HG03196 (cell line): ENCODE measurements around the gene ETV5.

ENCODE experiments used
- ATAC-seq: cut with Tn5 transposase; IDR thresholded peaks from one replicate; pipeline ENCODE4 v1.9.1; 2021; ENCODE audit not compliant: unreplicated experiment

The ETV5 gene

GRCh38 chr3:186070133-186070532 is 38.8 kb downstream of the ETV5 start:
- ATAC-seq = no peak

DNA sequence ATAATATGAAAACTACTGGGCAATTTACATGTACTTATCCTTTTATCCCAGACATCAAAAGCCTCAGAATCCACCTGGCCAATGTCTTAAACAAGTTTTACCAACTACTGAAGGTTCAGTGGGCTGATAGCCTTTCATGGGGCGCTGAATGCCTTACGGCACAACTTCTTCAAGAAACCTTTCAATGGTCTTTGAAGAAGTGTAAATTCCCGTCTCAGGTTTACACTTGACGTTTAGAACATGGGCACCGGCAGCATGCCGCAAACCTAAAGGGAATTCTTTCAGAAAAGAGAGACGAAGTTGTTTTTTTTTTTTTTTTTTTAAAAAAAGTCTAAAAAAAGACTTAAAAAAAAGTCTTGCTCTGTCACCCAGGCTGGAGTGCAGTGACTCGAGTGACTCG is 39.7 kb downstream of the ETV5 start:
- no peak for ATAC-seq

DNA sequence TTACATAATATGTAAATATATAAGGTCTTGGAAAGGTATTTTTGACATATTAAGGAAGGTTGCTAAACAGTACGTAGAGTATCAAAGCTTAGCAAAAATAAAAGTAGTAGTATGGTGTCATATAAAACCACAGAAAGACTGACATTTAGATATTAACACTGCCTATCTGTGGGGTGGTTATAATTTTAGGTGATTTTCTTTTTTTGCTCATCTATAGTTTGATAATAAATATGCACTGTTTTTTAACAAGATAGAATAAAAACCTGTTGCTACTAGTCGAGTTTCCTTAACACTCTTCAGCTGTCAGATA is 40.7 kb downstream of the ETV5 start:
- ATAC-seq = no peak

- ATAC-seq = no peak
Measured at GRCh38 chr3:186067360-186068242, 41.3 kb downstream of the ETV5 start.

GRCh38 chr3:186060222-186060621 is 48.7 kb downstream of the ETV5 start:
- ATAC-seq = peak; percentile 86

- ATAC-seq = no peak
Measured at GRCh38 chr3:186059192-186059591, 49.7 kb downstream of the ETV5 start.

- no peak for ATAC-seq
Measured at GRCh38 chr3:186058225-186058624, 50.7 kb downstream of the ETV5 start.

DNA sequence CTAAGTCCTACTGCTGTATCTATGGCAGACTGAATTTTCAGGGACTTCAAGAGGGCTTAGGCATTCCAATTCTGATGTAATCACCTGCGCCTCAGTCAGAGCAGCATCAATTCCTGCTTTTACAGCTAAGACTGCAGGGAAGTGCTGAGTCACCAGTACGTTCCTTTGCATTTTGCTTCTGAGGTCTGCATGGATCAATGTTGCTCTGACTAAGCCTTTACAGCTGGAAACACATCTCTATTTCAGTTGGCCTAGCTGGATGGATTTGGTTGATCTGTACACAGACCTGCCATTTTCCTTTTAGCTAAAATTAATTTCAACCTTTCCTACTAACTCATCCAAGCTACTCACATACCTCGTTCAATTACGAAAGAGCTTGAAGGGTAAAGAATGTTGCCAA is 51.3 kb downstream of the ETV5 start:
- ATAC-seq = no peak

DNA sequence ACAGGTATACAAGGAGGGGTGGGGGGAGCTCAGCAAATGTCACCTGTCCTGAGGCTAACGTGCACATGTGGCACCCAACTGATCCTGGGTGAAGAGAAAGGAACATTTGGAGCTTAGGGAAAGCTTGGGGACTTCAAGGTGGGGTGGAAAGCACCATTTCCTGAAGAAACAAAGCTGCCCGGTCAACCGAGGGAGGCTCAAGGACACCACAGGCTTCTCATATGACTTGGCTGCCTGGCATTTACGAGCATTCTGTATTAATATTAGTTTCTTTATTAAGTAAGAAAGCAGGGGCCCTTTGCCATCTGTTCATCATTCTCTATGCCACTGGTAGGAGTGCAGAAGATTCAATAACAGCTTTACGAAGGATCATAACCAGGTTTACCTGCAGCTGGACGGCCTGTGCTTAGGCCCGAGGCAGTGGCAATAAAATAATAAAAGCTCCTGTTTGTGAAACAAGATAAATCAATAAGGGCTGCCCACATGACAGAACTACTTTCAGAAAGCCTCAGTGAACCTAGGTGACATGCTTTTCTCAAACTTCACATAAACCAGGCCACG is 54.0 kb downstream of the ETV5 start:
- no peak for ATAC-seq

DNA sequence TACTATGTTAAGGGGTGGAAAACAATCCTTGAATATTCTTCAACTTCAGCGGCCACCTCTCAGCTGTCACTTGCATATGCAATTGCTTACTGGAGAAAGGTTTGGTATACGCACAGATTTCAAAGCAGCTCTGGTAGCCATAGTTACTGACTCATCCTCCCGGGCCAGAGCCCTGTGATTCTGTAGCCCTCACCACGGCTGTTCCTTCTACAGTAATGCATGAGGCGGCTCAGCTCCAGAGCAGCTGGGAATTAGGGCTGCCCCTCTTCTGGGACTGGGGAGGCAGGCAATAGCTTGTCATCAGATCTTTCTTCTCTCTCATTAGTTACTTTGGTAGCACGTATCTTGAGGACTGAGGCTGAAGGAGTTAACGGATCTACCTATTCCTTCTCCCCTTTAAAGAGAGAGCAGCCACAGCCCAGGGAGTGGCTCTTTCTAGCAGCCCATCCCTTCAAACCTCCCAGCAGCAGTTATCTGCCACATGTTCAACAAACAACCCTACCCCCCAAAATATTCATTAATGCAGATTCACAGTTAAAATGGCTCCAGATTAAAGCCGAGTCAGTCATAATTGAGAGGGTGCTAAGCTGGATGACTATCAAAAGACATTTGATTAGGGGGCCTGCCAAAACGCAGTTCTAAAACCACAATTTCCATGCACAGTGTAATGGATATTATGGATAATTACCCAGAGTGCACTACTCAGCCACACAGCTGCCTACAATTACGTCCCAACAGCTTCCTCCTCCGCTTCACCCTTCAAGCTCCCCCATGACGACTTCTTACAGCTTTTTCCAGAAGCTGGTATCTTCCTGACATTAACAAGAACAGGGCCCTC is 54.7 kb downstream of the ETV5 start:
- ATAC-seq = no peak

GRCh38 chr3:186052096-186052840 is 56.6 kb downstream of the ETV5 start:
- no peak for ATAC-seq

- ATAC-seq = no peak
Measured at GRCh38 chr3:186049001-186049400, 59.9 kb downstream of the ETV5 start.

- ATAC-seq = no peak
Measured at GRCh38 chr3:186048119-186048518, 60.8 kb downstream of the ETV5 start.

GRCh38 chr3:186046838-186047237 is 62.1 kb downstream of the ETV5 start:
- ATAC-seq = no peak

DNA sequence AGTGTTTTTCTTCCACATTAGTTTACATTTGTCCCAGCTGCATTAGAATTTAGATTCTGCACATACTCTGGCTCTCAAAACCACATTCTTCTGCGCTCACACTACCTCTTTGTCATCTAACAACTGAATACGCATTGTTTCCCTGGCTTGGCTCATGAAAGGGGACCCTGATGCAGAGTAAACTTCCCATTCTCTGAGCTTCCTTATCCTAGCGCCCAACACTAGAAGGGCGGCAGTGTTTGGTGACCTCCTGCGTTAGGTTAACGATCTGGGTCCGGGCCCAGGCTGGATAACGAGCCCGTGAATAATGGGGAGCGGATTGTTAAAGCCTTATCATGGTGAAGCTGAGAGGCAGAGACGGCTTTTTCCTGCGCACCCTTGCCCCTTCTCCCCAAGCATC is 63.9 kb downstream of the ETV5 start:
- no peak for ATAC-seq

- no peak for ATAC-seq
Measured at GRCh38 chr3:186044427-186044826, 64.5 kb downstream of the ETV5 start.

- ATAC-seq = no peak
Measured at GRCh38 chr3:186042521-186043202, 66.2 kb downstream of the ETV5 start.

DNA sequence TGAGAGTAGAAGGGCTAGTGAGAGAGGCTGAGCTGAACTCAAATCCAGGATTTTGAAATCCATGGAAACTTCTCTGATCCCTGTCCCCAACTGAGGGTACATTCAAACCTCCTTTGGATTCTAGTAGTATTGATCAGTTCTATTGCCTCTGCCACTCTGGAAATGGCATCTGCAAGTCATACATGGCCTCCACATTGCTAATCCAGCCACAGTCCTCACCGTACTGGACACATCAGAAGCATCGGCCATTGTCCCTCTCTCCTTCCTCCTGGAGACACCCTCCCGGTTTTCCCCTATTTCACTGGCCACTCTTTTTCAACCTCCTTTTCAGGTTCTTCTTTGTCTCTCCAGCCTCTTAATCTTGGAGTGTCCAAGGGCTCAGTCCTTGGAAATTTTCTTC is 66.9 kb downstream of the ETV5 start:
- no peak for ATAC-seq

GRCh38 chr3:186038360-186038759 is 70.5 kb downstream of the ETV5 start:
- ATAC-seq = no peak

- no peak for ATAC-seq
Measured at GRCh38 chr3:186035277-186035676, 73.6 kb downstream of the ETV5 start.

GRCh38 chr3:186032321-186032720 is 76.6 kb downstream of the ETV5 start:
- no peak for ATAC-seq
